GM12891 (cell line): Measurements from ENCODE around the gene BRPF1.

Source experiments
- POLR2A ChIP-seq: IDR thresholded peaks from 2 replicates; pipeline ENCODE4 v1.6.1; 2011; ENCODE audit warnings: low read depth, low read length, control low read depth
- POLR2AphosphoS5 ChIP-seq: IDR thresholded peaks from 2 replicates; pipeline ENCODE4 v1.6.1; 2011; ENCODE audit warnings: low read depth, low read length, control low read depth
- POU2F2 ChIP-seq: IDR thresholded peaks from 2 replicates; pipeline ENCODE4 v1.6.1; 2011; ENCODE audit warnings: low read depth, mild to moderate bottlenecking, control low read depth, low read length, moderate library complexity

DNA sequence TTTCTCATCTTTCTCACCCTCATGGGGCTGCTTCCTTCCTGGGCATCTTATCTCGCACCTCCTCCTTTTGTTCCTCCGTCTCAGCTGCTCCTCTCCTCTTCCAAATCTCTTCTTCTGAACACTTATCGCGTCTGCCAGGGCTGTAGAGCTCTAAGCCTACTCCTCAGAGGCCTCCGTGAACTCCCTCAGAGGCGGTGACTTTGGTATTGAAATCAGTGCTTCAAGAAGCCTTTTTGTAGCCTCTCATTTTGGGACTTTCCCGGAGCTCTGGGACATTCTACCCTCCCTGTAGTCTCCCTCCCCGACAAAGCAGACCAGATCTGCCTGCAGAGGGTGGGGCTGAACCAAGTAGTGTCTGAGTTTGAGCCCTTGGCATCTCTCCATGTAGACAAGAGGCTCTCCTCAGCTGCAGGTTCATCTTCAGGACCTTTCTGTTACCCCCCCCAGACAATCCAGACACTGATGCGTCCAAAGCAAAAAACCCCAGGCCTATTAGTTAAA is 45.4 kb upstream of the BRPF1 start:
- TF ChIP-seq POLR2A (no peak), POLR2AphosphoS5 (no peak), POU2F2 (no peak)
